Prostate gland (tissue), 1 donor: ENCODE measurements around the gene GPRC5A.

Source experiments
- POLR2A ChIP-seq: fragments of 450-650 bp; IDR thresholded peaks from one replicate; pipeline ENCODE4 v1.6.1; 2016; ENCODE audit warnings: antibody characterized with exemption, mild to moderate bottlenecking
- POLR2AphosphoS5 ChIP-seq: sonication (generic); formaldehyde crosslinking; IDR thresholded peaks from one replicate; pipeline ENCODE4 v1.6.1; 2017; ENCODE audit warnings: antibody characterized with exemption

- TF ChIP-seq POLR2A (no peak), POLR2AphosphoS5 (no peak)
Observed at GRCh38 chr12:12891881-12892355, 556 bp downstream of the GPRC5A start.
